GM12892 (cell line): ENCODE data around the gene CSNK1G2.

ENCODE experiments used
- POLR2A ChIP-seq: IDR thresholded peaks from 2 replicates; pipeline ENCODE4 v1.6.1; 2011; ENCODE audit warnings: low read depth, low read length, control low read depth
- POLR2AphosphoS5 ChIP-seq: IDR thresholded peaks from 2 replicates; pipeline ENCODE4 v1.6.1; 2011; ENCODE audit warnings: low read depth, low read length, control low read depth
- TAF1 ChIP-seq: IDR thresholded peaks from 2 replicates; pipeline ENCODE4 v1.6.1; 2011; ENCODE audit warnings: low read depth, mild to moderate bottlenecking, control low read depth, low read length, borderline replicate concordance

- TF ChIP-seq POLR2A = no peak
- no peak for TF ChIP-seq POLR2AphosphoS5
- TF ChIP-seq TAF1 = no peak
Observed at GRCh38 chr19:1896508-1896907, 44.5 kb upstream of the CSNK1G2 start.
